CD4-positive, alpha-beta T cell treated with Interleukin-4 for 4 hours (primary cell): Measurements from ENCODE around the gene CLASP1.
"Not testable (repeated sequence)": the region's sequence is repeated elsewhere in the genome, so short reads cannot be mapped to it uniquely, and the experiment has no call there.

Source experiments
- DNase-seq: peaks from one replicate; pipeline ENCODE4 v3.0.0-alpha.2; 2020

Gene CLASP1

GRCh38 chr2:121491518-121491917 is 157.7 kb downstream of the CLASP1 start:
- no peak for DNase-seq

GRCh38 chr2:121490584-121491133 is 158.6 kb downstream of the CLASP1 start:
- no peak for DNase-seq

DNA sequence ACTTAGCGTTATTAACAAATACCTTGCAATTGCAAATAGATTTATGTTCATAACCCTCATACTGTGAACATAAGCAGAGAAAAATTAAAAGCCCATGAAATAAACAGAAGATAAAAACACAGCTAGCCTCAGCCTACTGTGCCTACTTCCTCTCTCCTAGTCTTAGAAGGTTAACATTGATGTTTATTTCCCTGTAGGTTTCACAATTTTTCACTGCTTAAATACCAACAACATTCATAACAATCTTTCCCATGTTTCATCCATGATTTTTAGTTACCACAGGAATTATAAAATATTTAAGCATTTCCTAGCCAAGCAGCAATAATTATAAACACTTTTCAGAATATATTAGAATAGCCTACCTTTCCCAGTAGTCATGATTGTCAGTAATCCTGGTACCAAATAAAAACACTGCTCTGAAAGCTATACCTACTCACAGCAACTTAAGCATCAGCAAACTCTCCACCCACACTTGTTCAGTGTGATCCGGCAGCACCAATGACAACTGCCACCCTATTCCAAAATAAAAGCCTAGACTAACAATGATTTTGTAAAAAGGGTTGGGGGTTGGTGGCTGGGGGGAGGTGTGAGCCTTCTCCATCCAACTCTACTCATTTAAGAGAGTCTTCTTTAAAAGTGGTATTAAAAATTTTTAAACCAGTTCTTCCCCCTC is 159.2 kb downstream of the CLASP1 start:
- DNase-seq, result no peak

GRCh38 chr2:121489284-121489683 is 160.0 kb downstream of the CLASP1 start:
- no peak for DNase-seq

DNA sequence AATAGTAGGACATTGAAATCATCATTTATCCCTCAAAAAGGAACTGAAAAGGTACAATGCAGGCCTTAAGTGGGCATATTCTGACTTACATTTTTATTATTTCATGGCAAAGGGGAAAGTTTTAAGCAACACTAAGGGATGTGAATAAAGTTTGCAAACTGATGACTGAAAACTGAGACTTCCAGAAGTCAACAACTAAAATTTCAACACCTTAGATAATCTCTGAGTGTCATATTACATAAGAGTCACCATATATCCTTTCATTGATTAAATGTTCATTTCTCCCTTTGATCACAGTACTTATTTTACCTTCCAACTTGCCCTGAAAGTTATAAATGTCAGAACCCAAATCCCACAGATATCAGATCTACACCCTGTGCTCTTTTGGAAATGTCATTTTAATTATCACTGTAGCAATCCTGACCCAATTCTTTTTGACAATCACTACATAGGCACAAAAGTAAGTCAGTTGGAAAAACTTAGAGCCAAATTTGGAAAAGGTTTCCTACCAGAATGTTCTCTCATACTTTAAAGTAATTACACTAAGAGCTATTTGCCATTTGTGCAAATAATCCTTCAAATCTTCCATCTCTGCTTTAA is 163.0 kb downstream of the CLASP1 start:
- DNase-seq, result no peak

GRCh38 chr2:121485039-121485438 is 164.2 kb downstream of the CLASP1 start:
- no peak for DNase-seq

DNA sequence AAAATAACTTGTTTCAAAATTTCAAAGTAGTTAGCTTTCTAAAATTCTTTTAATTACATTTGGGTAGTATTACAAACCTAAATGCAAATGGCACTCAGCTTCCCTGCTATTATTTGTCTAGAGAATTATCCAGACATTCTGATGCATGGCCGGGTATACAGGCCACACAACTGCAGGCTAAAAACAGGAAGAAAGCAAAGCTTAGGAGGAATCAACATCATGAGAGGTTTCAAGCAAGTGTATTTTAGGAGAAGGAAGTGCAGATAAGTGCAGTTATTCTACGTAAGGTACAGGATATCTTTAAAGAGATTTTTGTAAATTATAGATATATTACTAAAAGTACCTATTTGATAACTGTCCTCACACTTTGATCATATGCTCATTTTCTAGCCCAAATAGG is 165.4 kb downstream of the CLASP1 start:
- DNase-seq, result no peak

- DNase-seq, result no peak
Measured at GRCh38 chr2:121483021-121483420, 166.2 kb downstream of the CLASP1 start.

- DNase-seq, result no peak
Measured at GRCh38 chr2:121480826-121481225, 168.4 kb downstream of the CLASP1 start.

DNA sequence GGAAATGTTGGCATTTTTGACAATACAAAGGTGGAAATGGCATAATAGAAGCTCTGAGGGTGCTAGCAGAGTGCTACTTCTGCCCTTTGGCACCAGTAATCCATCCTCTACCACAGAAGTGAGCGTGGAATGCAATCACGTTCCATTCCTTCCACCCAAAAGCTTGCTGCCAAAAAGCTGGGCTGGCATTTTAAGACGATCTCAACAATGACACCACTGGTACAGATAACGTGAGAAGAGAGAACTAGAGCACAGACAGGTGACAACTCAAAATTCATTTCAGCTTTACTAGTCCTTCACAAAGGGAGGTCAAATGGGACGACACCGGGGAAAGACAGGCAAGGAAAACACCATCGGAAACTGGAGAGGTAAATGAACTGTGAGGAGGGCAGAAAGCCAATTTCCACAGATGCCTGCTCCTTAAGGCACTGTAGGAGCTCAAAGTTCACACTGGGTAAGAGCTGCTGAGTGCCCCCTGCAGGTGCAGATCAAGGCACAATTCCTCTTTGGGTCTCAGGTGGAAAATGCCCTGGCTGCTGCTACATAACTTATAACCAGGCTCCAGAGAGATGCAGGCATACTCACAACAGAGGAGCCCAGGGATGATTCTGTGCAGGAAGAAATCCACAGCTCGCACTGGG is 169.3 kb downstream of the CLASP1 start:
- DNase-seq, result no peak

DNA sequence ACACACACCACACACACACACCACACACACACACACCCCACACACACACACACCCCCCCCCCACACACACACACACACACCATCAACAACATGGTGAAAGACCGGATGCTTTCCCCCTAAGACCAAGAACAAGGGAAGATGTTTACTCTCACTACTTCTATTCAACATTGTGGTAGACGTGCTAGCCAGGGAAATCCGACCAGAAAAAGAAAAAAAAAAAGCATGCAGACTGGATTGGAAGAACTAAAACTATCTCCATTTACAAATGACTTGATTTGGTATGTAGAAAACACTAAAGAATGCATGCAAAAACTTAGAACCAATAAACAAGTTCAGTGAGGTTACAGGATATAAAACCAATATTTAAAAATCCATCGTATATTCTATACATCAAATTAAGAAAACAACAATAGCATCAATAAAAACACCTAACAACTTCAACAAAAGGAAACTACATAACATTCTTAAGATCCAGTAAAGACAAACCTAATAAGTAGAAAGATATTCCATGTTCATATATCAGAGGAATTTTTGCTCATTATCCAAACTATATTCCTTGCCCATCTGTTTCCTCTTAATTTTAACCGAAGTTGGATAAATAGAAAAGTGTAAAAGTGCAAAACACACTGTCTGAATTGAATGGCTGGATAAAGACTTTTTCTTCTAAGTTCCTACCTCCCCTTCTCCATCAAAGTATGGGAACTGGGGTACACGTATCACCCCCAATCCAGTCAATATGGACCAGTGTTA is 170.1 kb downstream of the CLASP1 start:
- DNase-seq, result no peak

DNA sequence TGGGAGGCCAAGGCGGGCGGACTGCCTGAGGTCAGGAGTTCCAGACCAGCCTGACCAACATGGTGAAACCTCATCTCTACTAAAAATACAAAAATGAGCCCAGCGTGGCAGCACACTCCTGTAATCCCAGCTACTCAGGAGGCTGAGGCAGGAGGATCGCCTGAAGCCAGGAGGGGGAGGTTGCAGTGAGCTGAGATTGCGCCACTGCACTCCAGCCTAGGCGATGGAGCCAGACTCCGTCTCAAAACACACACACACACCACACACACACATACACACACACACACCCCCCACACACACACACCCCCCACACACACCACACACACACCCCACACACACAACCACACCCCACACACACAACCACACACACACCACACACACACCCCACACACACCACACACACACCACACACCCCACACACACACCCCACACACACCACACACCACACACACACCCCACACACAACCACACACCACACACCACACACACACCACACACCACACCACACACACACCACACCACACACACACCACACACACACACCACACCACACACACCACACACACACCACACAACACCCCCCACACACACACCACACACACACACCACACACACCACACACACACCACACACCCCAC is 170.8 kb downstream of the CLASP1 start:
- DNase-seq, result not testable (repeated sequence)

GRCh38 chr2:121476684-121477083 is 172.6 kb downstream of the CLASP1 start:
- DNase-seq, result no peak

DNA sequence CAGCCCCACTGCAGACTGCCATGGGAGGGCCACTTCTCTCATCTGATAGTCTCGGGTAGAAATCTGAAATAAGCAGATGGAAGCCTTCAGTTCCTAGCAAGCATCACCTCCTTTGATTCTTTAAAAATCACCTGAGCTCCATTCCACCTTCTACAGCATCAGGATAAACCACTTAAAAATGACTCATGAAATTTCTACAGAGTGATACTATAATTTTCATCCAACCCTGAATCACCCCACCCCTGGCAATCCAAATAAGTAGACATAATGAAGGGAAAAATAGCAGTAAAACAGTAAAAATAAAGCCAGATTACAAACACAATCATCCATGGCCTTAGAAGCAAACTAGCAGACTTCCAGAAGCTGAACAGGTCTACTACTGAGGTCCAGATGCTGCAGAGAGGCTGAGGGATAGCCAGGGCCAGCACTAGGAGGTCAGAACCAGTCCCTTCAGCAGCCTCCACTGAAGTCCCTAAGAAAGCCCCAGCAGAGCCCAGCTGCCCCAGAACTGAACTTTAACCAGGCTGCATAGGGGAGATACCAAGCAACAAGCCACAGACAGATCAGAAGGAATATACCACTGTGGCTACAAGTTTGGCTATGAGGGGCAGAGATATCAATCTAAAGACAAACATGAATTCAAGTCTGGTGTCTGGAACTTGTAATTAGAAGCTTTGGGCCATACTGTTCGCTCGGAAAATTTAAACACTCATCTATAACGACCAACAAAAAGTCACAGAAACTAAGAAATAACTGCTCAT is 173.3 kb downstream of the CLASP1 start:
- no peak for DNase-seq

DNA sequence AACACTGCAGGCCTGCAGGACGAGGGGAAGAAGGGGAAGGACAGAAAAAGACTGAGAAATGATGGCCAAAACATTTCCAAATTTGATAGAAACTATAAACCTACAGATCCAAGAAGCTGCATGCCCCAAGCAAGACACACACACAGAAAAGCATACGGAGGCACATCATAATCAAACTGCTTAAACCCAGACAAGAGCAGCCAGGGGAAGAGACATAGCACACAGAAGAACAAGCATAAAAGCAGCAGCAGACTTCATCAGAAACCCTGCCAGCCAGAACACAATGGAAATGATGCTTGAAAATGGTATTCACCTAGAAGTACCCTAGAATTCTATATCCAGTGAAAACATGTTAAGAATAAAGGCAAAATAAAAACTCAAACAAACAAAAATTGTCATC is 175.8 kb downstream of the CLASP1 start:
- DNase-seq, result no peak

DNA sequence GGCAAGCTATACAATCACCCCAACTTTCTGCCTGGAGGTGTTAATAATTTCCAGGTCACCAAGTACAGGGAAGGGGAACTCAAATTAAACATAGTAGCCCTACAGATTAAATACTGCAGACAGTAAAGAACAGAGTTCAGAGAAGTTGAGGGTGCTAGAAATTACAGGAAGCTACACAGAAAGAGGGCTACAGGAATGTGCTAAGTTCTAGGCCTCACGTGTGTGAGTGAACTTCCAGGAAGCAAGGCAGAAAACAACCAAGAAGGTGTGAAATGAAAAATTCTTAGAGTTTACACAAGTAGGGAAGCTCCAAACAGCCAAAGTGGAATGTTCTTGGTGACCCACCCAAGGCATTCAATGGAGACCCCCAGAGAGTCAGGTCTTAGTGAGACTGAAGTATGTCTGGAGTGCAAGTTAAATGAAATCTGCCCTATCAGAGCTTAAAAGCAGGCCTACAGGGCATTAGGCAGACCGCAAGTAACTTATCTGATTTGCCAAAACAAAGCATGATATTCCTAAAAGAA is 176.7 kb downstream of the CLASP1 start:
- no peak for DNase-seq

DNA sequence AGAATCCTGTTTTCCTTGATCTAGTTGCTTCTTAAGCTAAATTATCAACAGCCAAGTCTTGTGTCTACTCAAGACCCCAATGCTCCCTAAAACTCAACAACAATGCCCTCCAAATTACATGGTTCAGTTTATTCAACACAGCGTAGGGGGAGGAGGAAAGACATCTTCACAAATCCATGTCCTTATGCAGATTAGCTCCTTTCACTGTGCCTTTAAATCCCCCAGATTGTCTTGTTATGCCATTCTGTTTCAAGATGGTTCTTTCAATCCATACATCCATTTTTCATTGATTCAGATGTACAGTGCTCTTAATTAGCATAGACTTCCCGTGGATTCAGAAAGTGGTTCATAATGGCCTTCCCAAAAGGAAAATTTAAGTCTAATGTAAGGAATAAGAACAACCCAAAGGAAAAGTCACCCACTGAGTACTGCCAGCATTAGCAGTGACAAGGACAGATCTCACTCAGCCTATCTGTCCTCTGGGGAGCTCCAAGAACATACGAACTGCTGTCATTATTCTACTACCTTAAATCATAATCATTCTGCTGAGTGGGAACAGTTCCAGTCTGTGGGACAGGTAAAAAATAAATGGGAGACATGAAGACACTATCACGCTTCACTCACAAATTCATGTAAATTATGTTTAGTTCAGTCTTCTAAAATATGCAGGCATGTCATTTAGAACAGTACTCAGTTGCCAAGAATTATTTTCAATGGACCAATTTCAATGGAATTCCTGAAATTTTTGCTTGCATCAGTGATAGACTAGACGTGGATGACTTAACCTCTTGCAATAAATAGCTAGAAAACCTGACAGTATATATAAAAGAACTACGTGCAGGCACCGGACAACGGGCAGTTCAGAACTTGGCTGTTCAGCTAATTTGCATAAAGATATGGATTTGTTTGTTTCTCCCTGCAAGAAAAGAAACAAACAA is 177.5 kb downstream of the CLASP1 start:
- no peak for DNase-seq

GRCh38 chr2:121470917-121471316 is 178.3 kb downstream of the CLASP1 start:
- no peak for DNase-seq

GRCh38 chr2:121469356-121469755 is 179.9 kb downstream of the CLASP1 start:
- DNase-seq, result no peak

DNA sequence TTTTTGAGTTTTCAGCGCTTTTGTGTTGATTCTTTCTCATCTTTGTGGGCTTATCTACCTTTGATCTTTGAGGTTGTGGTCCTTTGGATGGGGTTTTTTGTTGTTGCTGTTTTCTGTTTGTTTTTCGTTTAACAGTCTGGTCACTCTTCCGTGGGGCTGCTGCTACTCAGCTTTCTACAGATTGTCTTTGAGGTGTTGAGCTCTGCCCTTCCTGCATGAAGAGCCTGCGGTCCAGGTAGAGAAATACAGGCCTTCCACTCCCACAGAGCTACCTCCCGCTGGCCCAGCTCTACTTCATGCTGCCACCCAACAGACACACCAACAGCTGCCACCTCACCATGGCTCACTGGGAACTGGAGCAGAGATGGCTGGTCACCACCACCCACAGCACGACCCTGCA is 180.3 kb downstream of the CLASP1 start:
- DNase-seq, result no peak

- DNase-seq, result no peak
Measured at GRCh38 chr2:121459291-121459690, 190.0 kb downstream of the CLASP1 start.
